H1 (cell line): Measurements from ENCODE around the gene DNAH12. TPM values are rescaled to one million over a fixed set of nuclear protein-coding genes. Genes with fewer than 3 reads are reported as not detected.

Experiments
- CTCF ChIA-PET: fragments of 300-600 bp; sonication (Branson Sonifier 250); formaldehyde crosslinking; loops from one replicate; lab custom pipeline; 2021; ENCODE audit not compliant: partially characterized antibody; lab: Charles Lee
- POLR2A ChIA-PET: fragments of 300-600 bp; sonication (Branson Sonifier 250); formaldehyde crosslinking; loops from one replicate; lab custom pipeline; 2021; ENCODE audit warnings: inconsistent platforms; ENCODE audit not compliant: partially characterized antibody; lab: Charles Lee
- DNase-seq, 2 experiments: peaks; one replicate each; pipeline versions ENCODE4 v3.0.0 to v3.0.0-alpha.2; 2010 to 2022; ENCODE audit warnings: low spot score in 2 of 2, low read depth in 1 of 2, mixed read lengths in 1 of 2
- FAIRE-seq: peaks from 2 replicates; lab custom pipeline; 2011; peaks lifted over from hg19 to GRCh38; lab: Jason Lieb, UNC
- H2AFZ ChIP-seq: 2 replicates; pipeline ENCODE4 v1.8.1; 2012; ENCODE audit warnings: low read length, inconsistent platforms
- H2AK5ac ChIP-seq: 2 replicates; pipeline ENCODE4 v1.6.1; 2013; ENCODE audit warnings: low read depth, low read length
- H2BK120ac ChIP-seq: replicated peaks from 2 replicates; pipeline ENCODE3; 2013; ENCODE audit warnings: low read depth, low read length, inconsistent platforms
- H2BK12ac ChIP-seq: 2 replicates; pipeline ENCODE4 v1.6.1; 2013; ENCODE audit warnings: low read depth, low read length
- H2BK15ac ChIP-seq: 2 replicates; pipeline ENCODE4 v1.6.1; 2013; ENCODE audit warnings: low read length
- H2BK20ac ChIP-seq: 2 replicates; pipeline ENCODE4 v1.6.1; 2013; ENCODE audit warnings: low read length
- H2BK5ac ChIP-seq: 2 replicates; pipeline ENCODE4 v1.6.1; 2013; ENCODE audit warnings: low read depth, low read length
- H3K14ac ChIP-seq: 2 replicates; pipeline ENCODE4 v1.6.1; 2013; ENCODE audit warnings: inconsistent platforms; ENCODE audit not compliant: insufficient read length
- H3K18ac ChIP-seq: 2 replicates; pipeline ENCODE4 v1.6.1; 2013; ENCODE audit warnings: low read length; ENCODE audit errors: extremely low read depth
- H3K23ac ChIP-seq: 2 replicates; pipeline ENCODE4 v1.6.1; 2013; ENCODE audit warnings: inconsistent platforms; ENCODE audit not compliant: insufficient read length
- H3K23me2 ChIP-seq: 2 replicates; pipeline ENCODE4 v1.6.1; 2013; ENCODE audit warnings: low read depth, low read length
- H3K27ac ChIP-seq: 2 replicates; pipeline ENCODE4 v1.6.1; 2011; ENCODE audit warnings: low read depth, low read length, inconsistent platforms
- H3K27me3 ChIP-seq, 4 experiments: replicated peaks in 1 of 4; 1 replicate in 1 of 4; 2 replicates in 3 of 4; pipeline versions ENCODE4 v1.6.1 to v1.8.1; 2011 to 2013; ENCODE audit warnings: low read length in 3 of 4, mild to moderate bottlenecking in 3 of 4, inconsistent platforms in 2 of 4, mixed read lengths in 2 of 4, moderate library complexity in 1 of 4; ENCODE audit not compliant: control insufficient read depth in 3 of 4, insufficient read depth in 3 of 4; ENCODE audit errors: extremely low read depth in 1 of 4
- H3K36me3 ChIP-seq, 4 experiments: 2 replicates each; pipeline versions ENCODE4 v1.6.1 to v1.8.1; 2011 to 2013; ENCODE audit warnings: mild to moderate bottlenecking in 4 of 4, low read length in 3 of 4, moderate library complexity in 2 of 4, control low read depth in 1 of 4, inconsistent platforms in 1 of 4; ENCODE audit not compliant: insufficient read depth in 4 of 4, control insufficient read depth in 2 of 4
- H3K4ac ChIP-seq: replicated peaks from 2 replicates; pipeline ENCODE3; 2013; ENCODE audit warnings: low read length, low read depth, mixed read lengths, inconsistent platforms; ENCODE audit not compliant: insufficient read length
- H3K4me1 ChIP-seq, 4 experiments: replicated peaks in 1 of 4; 1 replicate in 1 of 4; 2 replicates in 3 of 4; pipeline versions ENCODE4 v1.6.1 to v1.8.1; 2011 to 2013; ENCODE audit warnings: low read length in 3 of 4, inconsistent platforms in 2 of 4, mixed read lengths in 1 of 4; ENCODE audit not compliant: insufficient read depth in 4 of 4, control insufficient read depth in 3 of 4
- H3K4me2 ChIP-seq, 2 experiments: 2 replicates each; pipeline versions ENCODE4 v1.6.1 to v1.8.1; 2011 to 2013; ENCODE audit warnings: low read depth in 2 of 2, low read length in 2 of 2, control low read depth in 1 of 2, inconsistent platforms in 1 of 2, mild to moderate bottlenecking in 1 of 2; ENCODE audit not compliant: insufficient read depth in 1 of 2
- H3K4me3 ChIP-seq, 4 experiments: fragments of 200-600, 300-600 bp in 1 of 4; sonication (generic), shearing (Covaris generic), sonication (Bioruptor Twin) in 1 of 4; 2 replicates each; pipeline versions ENCODE4 v1.5.1 to v1.8.1; 2011 to 2016; ENCODE audit warnings: low read length in 4 of 4, low read depth in 3 of 4, control low read depth in 2 of 4, inconsistent platforms in 2 of 4, mild to moderate bottlenecking in 2 of 4, mixed read lengths in 1 of 4, moderate library complexity in 1 of 4; ENCODE audit not compliant: insufficient read depth in 2 of 4; ENCODE audit errors: extremely low read depth in 1 of 4
- H3K56ac ChIP-seq: replicated peaks from 2 replicates; pipeline ENCODE3; 2013; ENCODE audit warnings: low read depth, mild to moderate bottlenecking, mixed read lengths, low read length, inconsistent platforms; ENCODE audit not compliant: insufficient read length
- H3K79me1 ChIP-seq: 2 replicates; pipeline ENCODE4 v1.6.1; 2013; ENCODE audit warnings: low read depth, low read length, control low read depth
- H3K79me2 ChIP-seq, 2 experiments: 2 replicates each; pipeline versions ENCODE4 v1.6.1 to v1.8.1; 2012 to 2013; ENCODE audit warnings: low read length in 2 of 2, mild to moderate bottlenecking in 2 of 2, inconsistent platforms in 1 of 2; ENCODE audit not compliant: insufficient read depth in 2 of 2, control insufficient read depth in 1 of 2
- H3K9ac ChIP-seq, 4 experiments: replicated peaks in 1 of 4; 1 replicate in 1 of 4; 2 replicates in 3 of 4; pipeline versions ENCODE4 v1.6.1 to v1.8.1; 2011 to 2013; ENCODE audit warnings: low read depth in 3 of 4, low read length in 3 of 4, control low read depth in 2 of 4, mild to moderate bottlenecking in 2 of 4, moderate library complexity in 2 of 4, inconsistent platforms in 1 of 4; ENCODE audit errors: extremely low read depth in 1 of 4
- H3K9me3 ChIP-seq, 2 experiments: 2 replicates each; pipeline versions ENCODE4 v1.6.1 to v1.8.1; 2012 to 2013; ENCODE audit warnings: mild to moderate bottlenecking in 2 of 2, moderate library complexity in 2 of 2, control low read depth in 1 of 2, inconsistent platforms in 1 of 2, low read depth in 1 of 2, low read length in 1 of 2, mixed read lengths in 1 of 2; ENCODE audit not compliant: insufficient read depth in 2 of 2
- H4K20me1 ChIP-seq, 2 experiments: replicated peaks in 1 of 2; 2 replicates each; pipeline versions ENCODE3 to v1.8.1; 2011 to 2013; ENCODE audit warnings: inconsistent platforms in 2 of 2, low read length in 2 of 2, mild to moderate bottlenecking in 1 of 2; ENCODE audit not compliant: insufficient read depth in 2 of 2, control insufficient read depth in 1 of 2
- H4K5ac ChIP-seq: 2 replicates; pipeline ENCODE4 v1.6.1; 2013; ENCODE audit warnings: low read length, low read depth, mixed read lengths, inconsistent platforms; ENCODE audit not compliant: insufficient read length
- H4K8ac ChIP-seq: 2 replicates; pipeline ENCODE4 v1.8.0; 2013; ENCODE audit warnings: mild to moderate bottlenecking, moderate library complexity, low read length, inconsistent platforms; ENCODE audit not compliant: insufficient read depth; ENCODE audit errors: extremely low read depth
- H4K91ac ChIP-seq: replicated peaks from 2 replicates; pipeline ENCODE3; 2013; ENCODE audit warnings: low read length, mixed read lengths, inconsistent platforms; ENCODE audit not compliant: insufficient read length
- KDM1A ChIP-seq: fragments of 200-600, 300-600 bp; sonication (generic); IDR thresholded peaks from 2 replicates; pipeline ENCODE4 v1.7.1; 2016; ENCODE audit warnings: mild to moderate bottlenecking, low read length, borderline replicate concordance
- RBBP5 ChIP-seq: IDR thresholded peaks from 2 replicates; pipeline ENCODE4 v1.7.1; 2012; ENCODE audit warnings: low read depth, mild to moderate bottlenecking, inconsistent platforms, low read length, moderate library complexity, borderline replicate concordance
- SRF ChIP-seq: IDR thresholded peaks from 2 replicates; pipeline ENCODE4 v1.6.1; 2011; ENCODE audit warnings: mild to moderate bottlenecking, low read depth, low read length, moderate library complexity
- TCF12 ChIP-seq: IDR thresholded peaks from 2 replicates; pipeline ENCODE4 v1.6.1; 2011; ENCODE audit warnings: low read depth, mild to moderate bottlenecking, low read length
- WGBS, 2 experiments: shearing (Covaris generic) in 1 of 2; methylation state at CpG; one replicate each; pipeline versions ENCODE4 v1.1.6 to v1.1.7; 2013 to 2015; ENCODE audit warnings: low lambda C conversion rate in 2 of 2, mixed read lengths in 2 of 2, inconsistent platforms in 1 of 2, low coverage in 1 of 2, missing lambda C conversion rate in 1 of 2; ENCODE audit not compliant: insufficient replicate concordance in 2 of 2, insufficient coverage in 1 of 2, insufficient read length in 1 of 2; ENCODE audit errors: extremely low coverage in 1 of 2, missing lambda C conversion rate in 1 of 2; 5-methylcytosine and 5-hydroxymethylcytosine counted together
- polyA plus RNA-seq, 7 experiments: library from polyadenylated mRNA; depleted of rRNA in 3 of 7; stranded (reverse) in 5 of 7; unstranded in 2 of 7; fragments of >200 nt in 5 of 7; fragments of 200-250 nt in 2 of 7; gene quantifications; 1 replicate in 5 of 7; 2 replicates in 1 of 7; 4 replicates in 1 of 7; pipeline versions ENCODE4 v1.2.1 to v1.2.3, GENCODE V29; 2011 to 2013; ENCODE audit warnings: missing spikeins in 2 of 7, mixed read lengths in 2 of 7
- total RNA-seq: library from RNA; stranded (reverse); fragmentation: NEBNext Ultra II Directional; extraction: Animal tissue kit (Norgen Biotek cat#: 25700); gene quantifications from 2 replicates; pipeline ENCODE4 v1.2.1, GENCODE V29; 2021

Gene DNAH12
- total and polyA plus RNA-seq, 2 of the 8 experiments (the other 6 are each of a cell fraction or from before 2014, with no cell fraction given): not detected

- no peaks in the 10 kb centered on the region for H3K4me1 ChIP-seq
- no peak overlapping the region for H3K56ac ChIP-seq
- DNase-seq (no peak), FAIRE-seq (no peak)
- H3K9me3 ChIP-seq: no peaks in the 10 kb centered on the region
- TF ChIP-seq RBBP5 (no peak), KDM1A (no peak), SRF (no peak), TCF12 (no peak)
- no peaks in the 10 kb centered on the region for H3K36me3 ChIP-seq
- no peak overlapping the region for H2BK15ac ChIP-seq
- no peak overlapping the region for H3K4ac ChIP-seq
- POLR2A ChIA-PET: no interaction called here
- H3K27ac ChIP-seq: no peak overlapping the region
- no peak overlapping the region for H3K14ac ChIP-seq
- no peak overlapping the region for H3K4me2 ChIP-seq
- no peak overlapping the region for H2BK5ac ChIP-seq
- no peak overlapping the region for H3K18ac ChIP-seq
- CTCF ChIA-PET: interaction anchor here (0.9 to 2.9 kb wide), 3 partner anchors 24 to 251 kb away, joined by 3 to 9 read pairs (median 3); no protein-coding TSS in a partner anchor
- 95% methylated on average over 5 of the region's 5 CpGs; no CpG with 5 or more reads in 1 of the 2 experiments for WGBS, 2 experiments
- H3K79me1 ChIP-seq: no peaks in the 10 kb centered on the region
- H3K23me2 ChIP-seq: no peaks in the 10 kb centered on the region
- H2BK120ac ChIP-seq: no peak overlapping the region
- H2BK20ac ChIP-seq: no peak overlapping the region
- H3K9ac ChIP-seq: no peak overlapping the region
- H2AK5ac ChIP-seq: no peak overlapping the region
- no peak overlapping the region for H2BK12ac ChIP-seq
- no peak overlapping the region for H3K23ac ChIP-seq
- no peaks in the 10 kb centered on the region for H3K79me2 ChIP-seq
- H4K20me1 ChIP-seq: no peaks in the 10 kb centered on the region
- no peak overlapping the region for H3K4me3 ChIP-seq
- H3K27me3 ChIP-seq: no peaks in the 10 kb centered on the region
- H2AFZ ChIP-seq: no peak overlapping the region
- no peak overlapping the region for H4K91ac ChIP-seq
- no peak overlapping the region for H4K8ac ChIP-seq
- H4K5ac ChIP-seq: no peak overlapping the region
Observed at GRCh38 chr3:57421336-57421735, 122.8 kb downstream of the DNAH12 start.
